ENCODE results near the gene CARD14.
"Not testable (repeated sequence)": the region's sequence is repeated elsewhere in the genome, so short reads cannot be mapped to it uniquely, and the experiment has no call there.

CARD14 gene

DNA sequence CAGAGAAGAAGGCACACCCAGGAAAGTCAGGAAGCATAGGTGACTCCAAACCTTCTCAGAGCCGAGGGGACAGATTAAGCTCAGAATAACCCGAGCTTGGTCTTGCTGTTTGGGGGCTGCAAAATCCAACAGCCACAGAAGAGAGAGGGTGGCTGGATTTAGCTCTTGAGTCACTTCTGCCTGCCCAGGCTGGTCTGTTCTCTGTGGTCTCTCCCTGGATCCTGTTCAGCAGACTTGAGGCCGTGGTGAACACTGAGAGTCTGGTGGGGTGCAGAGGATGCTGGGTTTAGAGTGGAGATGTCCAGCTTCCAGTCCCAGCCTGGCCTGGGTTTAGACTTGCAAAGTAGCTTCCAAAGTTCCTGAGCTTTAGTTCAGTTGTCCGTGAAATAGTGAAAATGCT is 59.2 kb downstream of the CARD14 start:
- DNase-seq: no peak

DNA sequence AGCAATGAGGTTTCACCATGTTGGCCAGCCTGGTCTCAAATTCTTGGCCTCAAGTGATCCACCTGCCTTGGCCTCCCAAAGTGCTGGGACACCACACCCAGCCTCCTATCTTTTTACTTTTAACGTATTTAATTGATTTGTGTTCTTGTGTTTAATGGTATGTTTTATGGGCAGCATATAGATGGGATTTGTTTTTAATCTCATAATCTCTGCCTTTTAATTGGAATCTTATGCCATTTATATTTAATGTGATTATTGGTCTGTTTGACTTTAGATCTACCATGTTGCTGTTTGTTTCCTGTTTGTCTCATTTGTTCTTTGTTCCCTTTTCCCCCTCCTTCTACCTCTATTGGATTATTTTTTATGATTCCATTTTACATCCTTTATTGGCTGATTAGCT is 62.6 kb downstream of the CARD14 start:
- DNase-seq: no peak

DNA sequence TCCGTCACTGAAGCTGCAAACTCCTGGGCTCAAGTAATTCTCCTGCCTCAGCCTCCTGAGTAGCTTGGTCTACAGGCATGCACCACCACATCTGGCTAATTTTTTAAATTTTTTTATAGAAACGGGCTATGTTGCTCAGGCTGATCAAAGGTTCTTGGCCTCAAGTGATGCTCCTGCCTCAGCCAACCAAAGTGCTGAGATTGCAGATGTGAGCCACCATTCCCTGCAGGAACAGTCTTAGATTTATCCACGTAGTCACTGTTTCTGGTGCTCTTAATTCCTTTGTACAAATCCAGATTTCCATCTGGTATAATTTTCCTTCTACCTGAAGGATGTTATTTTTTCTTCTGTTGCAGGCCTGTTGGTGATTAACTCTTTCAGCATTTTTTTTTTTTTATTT is 63.4 kb downstream of the CARD14 start:
- no peak for DNase-seq

DNA sequence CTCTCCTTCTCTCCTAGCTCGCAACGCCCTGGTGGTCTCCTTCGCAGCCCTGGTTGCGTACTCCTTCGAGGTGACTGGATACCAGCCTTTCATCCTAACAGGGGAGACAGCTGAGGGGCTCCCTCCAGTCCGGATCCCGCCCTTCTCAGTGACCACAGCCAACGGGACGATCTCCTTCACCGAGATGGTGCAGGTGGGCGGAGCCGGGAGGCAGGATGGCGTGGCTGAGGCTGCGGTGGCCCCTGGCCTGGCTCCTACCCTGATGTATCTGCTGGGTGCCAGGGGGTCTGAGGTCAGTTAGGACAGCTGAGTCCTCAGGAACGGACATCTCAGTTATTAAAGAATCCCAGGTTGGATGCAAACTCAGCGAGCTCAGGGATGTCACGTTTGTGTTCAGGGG is 67.1 kb downstream of the CARD14 start:
- no peak for DNase-seq

DNA sequence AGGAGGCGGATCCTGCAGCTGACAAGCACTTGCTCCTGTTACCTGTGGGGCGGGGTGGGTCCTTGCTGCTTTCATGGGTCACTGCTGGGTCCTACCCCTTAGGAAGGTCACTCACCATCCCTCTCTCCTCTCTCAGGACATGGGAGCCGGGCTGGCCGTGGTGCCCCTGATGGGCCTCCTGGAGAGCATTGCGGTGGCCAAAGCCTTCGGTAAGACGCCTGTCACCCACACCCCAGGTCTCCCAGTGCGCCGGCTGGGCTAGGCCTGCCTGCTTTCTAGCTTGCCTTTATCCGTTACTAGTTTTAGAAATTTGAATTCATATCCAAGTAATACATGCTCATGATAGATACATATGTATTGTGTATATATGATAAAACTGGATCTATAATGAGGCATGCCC is 67.6 kb downstream of the CARD14 start:
- no peak for DNase-seq

DNA sequence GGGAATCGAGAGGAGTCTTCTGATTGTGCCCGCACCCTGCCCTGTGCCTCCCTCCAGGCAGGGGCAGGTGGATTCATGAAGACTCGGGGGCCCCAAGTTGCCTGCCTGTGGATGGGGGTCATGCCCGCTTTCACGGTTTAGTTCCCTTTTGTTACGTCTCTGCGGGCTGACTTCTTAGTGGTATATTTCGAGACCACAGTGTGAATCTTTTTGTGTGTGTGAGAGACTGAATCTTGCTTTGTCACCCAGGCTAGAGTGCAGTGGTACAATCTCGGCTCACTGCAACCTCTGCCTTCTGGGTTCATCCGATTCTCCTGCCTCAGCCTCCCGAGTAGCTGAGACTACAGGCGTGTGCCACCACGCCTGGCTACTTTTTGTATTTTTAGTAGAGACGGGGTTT is 72.7 kb downstream of the CARD14 start:
- DNase-seq: no peak

DNA sequence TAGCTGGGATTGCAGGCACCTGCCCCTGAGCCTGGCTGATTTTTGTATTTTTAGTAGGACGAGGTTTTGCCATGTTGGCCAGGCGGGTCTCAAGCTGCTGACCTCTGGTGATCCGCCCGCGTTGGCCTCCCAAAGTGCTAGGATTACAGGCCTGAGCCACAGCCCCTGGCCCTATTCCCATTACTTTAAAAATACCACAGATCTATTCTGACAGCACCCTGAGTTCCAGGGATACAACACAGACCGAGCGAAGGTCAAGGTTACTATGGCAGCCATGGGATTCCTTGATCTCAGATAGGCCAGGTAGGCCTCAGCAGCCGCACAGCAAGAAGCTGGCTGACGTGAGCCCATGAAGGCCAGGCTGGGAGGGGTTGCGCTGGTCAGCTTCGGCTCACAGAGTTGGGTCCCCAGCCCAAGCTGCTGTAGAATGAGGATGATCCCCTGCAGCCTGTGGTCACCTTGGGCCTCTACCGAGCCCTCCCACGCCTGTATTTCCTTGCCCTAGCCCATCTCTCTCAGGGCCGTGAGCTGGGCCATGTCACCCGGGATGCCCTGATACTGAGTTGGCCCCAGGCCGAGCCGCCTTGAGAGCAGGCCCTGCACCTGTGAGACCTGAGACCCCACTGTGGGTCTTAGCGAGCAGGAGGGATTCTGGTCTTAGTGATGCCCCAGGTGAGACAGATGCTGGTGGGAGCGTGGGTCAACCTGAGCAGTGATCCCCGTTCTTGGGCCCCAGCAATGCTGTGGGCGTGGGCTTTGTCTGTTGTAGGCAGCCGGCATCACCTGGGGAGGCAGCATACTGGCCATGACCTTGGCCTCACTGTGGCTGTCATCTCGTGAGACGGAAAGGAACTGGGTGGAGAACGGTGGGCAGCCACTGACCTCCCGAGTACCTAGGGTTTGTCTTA is 74.0 kb downstream of the CARD14 start:
- DNase-seq: no peak

DNA sequence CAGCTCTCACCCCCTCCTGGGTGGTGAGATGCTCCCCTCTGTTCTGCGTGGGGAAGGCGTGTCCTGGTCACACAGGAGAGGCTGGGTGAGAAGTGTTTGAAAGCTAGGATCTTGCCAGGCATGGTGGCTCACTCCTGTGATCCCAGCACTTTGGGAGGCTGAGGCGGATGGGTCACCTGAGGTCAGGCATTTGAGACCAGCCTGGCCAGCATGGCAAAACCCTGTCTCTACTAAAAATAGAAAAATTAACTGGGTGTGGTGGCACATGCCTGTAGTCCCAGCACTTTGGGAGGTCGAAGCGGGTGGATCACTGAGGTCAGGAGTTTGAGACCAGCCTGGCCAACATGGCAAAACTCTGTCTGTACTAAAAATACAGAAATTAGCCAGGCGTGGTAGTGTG is 74.6 kb downstream of the CARD14 start:
- not testable (repeated sequence) for DNase-seq

DNA sequence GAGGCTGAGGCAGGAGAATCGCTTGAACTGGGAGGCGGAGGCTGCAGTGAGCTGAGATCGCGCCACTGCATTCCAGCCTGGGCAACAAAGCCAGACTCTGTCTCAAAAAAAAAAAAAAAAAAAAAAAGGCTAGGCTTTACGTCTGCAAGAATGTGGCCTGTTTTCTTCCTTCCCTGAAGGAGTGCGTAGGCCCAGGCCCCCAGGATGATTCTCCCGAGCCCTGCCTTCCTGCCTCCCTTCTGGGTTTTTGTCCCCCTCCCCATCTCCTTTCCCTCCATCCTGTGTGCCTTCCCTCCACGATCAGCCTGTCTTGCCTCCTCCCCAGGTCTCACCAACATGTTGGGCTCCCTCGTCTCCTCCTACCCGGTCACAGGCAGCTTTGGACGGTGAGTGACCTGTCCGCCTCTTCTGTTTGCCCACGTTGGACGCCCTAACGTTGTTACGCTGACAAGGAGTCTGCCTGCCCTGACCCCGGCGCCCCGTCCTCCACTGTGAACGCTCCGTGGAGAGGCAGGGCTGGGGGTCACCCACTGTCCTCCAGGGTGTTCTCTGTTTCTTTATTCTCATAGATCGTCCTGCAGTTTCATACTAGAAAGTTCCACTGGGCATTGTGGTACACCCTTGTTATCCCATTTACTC is 75.2 kb downstream of the CARD14 start:
- DNase-seq: no peak

DNA sequence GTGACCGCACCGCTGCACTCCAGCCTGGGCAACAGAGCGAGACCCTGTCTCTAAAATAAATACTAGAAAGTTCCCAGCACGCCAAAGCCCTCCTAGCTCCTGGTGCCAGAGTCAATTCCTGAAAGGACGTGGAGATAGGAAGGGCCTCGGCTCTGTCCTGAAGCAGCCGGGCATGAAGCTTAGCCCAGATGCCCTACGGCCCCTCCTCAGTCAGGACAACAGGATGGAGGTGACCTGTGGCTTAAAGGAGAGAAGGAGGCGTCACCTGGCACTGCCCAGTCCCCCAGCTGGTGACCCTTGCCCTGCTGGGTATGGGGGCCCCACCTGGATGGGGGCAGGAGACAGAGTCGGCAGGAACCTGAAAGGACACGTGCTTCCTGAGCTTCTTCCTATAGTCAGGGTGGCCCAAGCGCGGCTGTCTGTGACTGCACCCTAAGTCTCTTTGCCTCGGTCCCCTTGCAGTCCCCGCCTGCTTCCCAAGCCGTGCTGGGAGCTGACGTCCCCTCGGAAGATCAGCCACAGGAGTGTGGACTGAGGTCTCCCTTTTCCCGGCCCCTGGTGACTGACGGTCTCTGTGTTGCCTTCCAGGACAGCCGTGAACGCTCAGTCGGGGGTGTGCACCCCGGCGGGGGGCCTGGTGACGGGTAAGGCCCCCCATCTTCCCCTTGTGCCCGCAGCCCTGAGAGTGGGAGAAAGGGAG is 75.9 kb downstream of the CARD14 start:
- no peak for DNase-seq

DNA sequence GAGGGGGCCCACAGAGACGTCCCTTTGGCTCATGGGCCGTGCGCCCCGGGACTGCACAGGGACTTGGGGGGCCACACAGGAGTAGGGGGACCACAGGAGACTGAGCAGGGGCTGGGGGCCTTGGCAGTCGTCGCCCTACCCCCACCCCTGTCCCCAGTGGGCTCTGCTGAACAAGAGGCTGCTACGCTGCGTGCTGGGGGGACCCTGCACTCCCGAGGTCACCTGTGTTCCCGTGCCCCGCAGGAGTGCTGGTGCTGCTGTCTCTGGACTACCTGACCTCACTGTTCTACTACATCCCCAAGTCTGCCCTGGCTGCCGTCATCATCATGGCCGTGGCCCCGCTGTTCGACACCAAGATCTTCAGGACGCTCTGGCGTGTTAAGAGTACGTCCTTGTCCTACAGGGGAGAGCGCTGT is 76.4 kb downstream of the CARD14 start:
- DNase-seq: no peak

DNA sequence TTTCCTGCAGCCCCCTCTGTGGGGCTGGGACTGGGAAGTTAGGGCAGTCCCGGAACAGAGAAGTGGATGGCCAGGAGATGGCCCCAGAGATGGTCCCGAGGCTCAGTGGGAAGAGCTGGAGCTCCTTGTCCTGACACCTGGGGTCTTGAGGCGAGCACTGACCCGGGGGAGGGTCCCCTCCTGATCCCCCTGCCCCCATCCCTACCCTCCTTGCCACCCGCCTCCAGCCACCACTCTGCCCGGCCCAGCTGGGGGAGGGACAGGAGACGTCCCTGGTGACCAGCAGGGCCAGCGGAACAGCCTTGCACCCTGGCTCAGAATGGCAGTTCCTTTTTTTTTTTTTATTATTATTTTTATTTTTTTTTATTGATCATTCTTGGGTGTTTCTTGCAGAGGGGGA is 76.9 kb downstream of the CARD14 start:
- no peak for DNase-seq

DNA sequence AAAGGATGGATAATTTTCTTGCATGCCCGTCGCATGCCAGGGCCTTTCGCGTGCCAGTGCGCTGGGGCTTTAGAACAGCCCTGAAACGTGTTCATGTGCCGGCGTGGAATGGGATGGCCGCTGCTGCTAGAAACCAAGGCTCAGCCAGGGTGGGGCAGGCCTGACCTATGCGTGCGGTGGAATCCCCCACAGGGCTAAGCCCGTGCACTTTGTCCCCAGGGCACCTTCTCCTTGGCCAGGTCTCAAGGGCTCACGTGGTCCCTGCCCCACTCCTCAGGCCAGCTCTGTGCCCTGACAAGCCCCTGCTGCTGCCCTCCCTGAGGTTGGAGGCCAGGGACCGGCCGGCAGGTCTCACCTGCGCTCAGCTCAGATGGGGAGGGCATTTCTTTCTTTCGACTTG is 77.7 kb downstream of the CARD14 start:
- no peak for DNase-seq

DNA sequence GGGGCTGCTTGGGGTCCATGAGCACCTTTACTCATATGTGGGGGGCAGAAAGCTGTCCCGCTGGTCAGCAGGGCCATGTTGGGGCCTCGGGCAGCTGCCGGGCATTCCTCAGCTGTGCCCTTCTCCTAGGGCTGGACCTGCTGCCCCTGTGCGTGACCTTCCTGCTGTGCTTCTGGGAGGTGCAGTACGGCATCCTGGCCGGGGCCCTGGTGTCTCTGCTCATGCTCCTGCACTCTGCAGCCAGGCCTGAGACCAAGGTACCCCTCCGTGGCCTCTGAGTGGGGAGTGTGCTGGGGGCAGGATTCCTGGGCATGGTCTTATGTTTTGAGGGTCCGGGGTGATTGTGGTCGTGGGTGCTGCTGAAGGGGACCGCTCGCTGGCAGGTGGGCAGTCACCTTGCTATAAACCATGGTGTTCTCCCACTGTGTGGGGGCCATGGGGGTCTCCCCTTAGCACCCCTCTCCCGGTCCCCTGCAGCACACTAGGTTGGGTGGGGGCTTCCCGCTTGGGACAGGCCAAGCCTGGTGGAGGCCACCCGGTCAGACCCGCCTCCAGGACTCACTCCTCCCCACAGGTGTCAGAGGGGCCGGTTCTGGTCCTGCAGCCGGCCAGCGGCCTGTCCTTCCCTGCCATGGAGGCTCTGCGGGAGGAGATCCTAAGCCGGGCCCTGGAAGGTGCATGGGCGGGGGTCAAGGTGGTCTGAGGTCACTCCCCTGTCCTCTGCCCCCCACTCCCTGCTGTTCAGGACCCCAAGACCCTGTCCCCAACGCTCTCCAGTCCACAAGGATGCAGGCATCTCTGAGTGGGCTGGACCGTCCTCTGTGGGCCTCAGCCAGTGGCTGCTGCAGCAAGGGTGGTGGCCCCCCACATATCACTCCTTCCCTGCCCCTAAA is 78.4 kb downstream of the CARD14 start:
- DNase-seq: no peak

DNA sequence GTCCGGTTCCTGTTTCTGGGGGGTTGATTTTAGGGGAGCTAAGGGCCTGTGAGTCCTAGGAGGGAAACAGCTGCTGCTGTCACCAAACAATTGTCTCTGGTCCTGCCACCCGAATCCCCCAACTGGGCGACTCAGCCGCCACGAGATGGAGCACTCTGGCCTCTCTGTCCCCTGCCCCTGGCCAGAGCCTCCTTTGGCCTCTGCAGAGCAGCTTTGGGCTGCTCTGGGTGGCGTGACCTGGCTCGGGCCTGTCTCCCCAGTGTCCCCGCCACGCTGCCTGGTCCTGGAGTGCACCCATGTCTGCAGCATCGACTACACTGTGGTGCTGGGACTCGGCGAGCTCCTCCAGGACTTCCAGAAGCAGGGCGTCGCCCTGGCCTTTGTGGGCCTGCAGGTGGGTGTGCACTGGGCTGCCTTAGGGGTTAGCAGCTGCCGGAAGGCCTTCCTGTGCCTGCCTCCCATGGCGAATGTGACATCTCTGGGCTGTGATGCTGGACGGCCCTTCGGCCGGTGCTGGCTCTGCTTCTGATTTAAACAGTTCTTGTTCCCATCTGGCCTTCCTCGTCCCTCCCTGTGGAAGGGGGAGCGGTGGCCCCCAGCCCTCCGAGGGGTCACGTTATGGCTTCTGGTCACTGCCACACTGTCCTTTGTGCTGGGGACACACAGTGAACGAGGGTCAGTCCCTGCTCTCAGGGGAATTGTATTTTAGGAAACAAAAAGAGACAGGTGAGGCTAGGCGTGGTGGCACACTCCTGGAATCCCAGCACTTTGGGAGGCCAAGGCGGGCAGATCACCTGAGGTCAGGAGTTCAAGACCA is 79.3 kb downstream of the CARD14 start:
- DNase-seq: no peak

DNA sequence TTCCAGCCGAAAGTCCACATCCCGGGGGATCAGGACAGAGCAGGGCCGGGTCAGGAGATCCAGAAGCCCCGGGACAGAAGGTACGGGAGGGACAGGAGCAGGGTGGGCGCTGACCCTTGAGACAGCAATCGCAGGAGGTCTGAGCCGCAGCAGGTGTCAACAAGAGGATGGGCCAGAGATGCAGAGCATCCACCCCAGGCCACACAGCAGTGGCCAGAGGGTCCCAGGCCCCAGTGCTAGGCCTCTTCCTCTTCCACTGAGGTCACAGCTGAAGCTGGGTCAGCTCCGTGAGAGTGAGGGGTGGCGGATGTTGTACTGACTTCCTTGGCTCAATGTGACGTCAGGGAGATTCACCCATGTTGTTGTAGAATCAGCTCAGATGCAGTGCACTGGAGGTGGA is 82.1 kb downstream of the CARD14 start:
- DNase-seq: no peak

DNA sequence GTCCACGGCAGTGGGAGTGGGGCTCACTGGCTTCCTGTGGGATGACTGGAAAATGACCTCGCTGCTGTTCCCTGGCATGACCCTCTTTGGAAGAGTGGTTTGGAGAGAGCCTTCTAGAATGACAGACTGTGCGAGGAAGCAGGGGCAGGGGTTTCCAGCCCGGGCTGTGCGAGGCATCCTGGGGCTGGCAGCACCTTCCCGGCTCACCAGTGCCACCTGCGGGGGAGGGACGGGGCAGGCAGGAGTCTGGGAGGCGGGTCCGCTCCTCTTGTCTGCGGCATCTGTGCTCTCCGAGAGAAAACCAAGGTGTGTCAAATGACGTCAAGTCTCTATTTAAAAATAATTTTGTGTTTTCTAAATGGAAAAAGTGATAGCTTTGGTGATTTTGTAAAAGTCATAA is 83.0 kb downstream of the CARD14 start:
- DNase-seq: no peak

DNA sequence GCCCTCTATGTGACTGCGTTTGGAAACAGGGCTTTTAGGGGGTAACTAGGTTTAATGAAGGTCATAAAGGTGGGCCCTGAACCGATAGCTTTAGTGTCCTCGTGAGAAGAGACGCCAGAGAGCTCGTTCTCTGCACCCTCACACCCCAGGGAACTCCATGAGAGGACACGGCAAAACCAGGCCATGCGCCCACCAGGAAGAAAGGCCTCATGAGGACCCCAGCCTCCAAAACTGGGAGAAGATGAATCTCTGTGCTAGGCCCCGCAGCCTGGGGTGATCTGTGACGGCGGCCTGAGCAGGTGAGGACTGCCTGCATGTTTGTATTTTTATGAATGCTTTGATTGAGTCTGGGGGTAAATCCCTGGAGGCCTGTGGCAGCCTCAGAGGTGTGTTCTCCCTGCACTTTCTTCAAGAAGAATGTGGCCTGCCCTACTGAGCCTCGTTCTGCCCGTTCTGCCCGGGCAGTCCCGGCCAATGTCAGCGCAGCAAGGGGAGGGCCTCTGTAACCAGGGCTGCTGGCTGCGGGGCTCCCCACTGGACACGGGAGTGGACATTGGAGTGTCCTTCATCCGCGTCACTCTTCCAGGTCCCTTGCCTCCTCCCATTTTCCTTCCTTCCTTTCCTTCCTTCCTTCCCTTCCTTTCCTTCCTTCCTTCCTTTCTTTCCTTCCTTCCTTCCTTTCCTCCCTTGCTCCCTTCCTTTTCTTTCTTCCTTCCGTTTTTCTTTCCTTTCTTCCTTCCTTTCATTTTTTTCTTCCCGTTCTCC is 84.0 kb downstream of the CARD14 start:
- no peak for DNase-seq

DNA sequence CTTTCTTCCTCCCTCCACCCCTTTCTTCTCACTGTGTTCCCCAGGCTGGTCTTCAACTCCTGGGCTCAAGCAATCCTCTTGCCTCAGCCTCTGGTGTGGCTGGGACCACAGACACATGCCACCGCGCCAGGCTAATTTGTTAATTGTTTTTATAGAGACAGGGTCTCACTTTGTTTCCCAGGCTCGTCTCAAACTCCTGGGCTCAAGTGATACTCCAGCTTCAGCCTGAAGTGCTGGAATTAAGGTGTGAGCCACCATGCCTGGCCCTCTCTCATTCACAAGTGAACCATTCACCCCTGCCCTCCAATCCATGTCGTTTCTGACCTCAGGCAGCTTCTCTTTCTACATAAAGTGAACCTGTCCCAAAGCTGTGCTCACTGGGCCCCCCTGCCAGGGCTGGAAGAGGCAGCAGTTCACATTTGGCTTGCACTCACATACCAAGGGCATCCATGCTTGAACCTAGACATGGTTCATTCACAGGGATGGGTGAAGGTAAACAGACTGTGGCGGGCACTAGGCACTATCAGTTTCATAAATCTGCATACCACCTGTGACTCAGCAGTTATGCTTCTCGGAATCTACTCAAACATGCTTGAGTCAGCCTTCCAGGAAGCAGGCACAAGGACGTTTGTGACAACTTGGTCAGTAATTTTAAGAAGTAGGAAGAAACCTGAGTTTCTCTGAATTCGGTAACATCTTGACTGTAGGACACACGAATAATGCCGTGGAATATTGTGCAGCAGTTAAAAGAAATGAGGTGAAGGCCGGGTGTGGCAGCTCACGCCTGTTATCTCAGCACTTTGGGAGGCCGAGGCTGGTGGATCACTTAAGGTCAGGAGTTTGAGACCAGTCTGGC is 84.8 kb downstream of the CARD14 start:
- DNase-seq: no peak

DNA sequence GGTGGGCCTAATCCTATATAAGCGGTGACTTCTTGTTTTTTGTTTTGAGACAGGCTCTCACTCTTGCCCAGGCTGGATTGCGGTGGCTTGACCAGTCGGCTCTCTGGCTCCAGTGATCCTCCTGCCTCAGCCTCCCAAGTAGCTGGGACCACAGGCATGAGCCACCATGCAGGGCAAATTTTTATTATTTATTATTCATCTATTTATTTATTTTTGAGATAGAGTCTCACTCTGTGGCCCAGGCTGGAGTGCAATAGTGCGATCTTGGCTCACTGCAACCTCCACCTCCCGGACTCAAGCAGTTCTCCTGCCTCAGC is 86.2 kb downstream of the CARD14 start:
- no peak for DNase-seq

Measured in midbrain (tissue), 1 donor.